Activated CD4-positive, alpha-beta T cell treated with anti-CD3 and anti-CD28 coated beads for 1 hour (primary cell): ENCODE data around the gene GRM4.

ENCODE experiments used
- DNase-seq: peaks from one replicate; pipeline ENCODE4 v3.0.0-alpha.2; 2020

Gene GRM4

GRCh38 chr6:33990061-33990541, 155.8 kb downstream of the GRM4 start:
- DNase-seq: no peak

- DNase-seq: no peak
These were observed 156.7 kb downstream of the GRM4 start for GRCh38 chr6:33989016-33989854.

- no peak for DNase-seq
These were observed 157.5 kb downstream of the GRM4 start for GRCh38 chr6:33988121-33989015.

GRCh38 chr6:33987531-33988021, 158.3 kb downstream of the GRM4 start:
- no peak for DNase-seq

- DNase-seq: no peak
These were observed 159.9 kb downstream of the GRM4 start for GRCh38 chr6:33985947-33986346.

- no peak for DNase-seq
These were observed 160.6 kb downstream of the GRM4 start for GRCh38 chr6:33985313-33985751.

GRCh38 chr6:33984466-33985312, 161.2 kb downstream of the GRM4 start:
- DNase-seq: no peak

- no peak for DNase-seq
These were observed 162.0 kb downstream of the GRM4 start for GRCh38 chr6:33983721-33984465.

- DNase-seq: no peak
These were observed 162.7 kb downstream of the GRM4 start for GRCh38 chr6:33983109-33983716.

GRCh38 chr6:33981861-33982260, 164.0 kb downstream of the GRM4 start:
- no peak for DNase-seq

GRCh38 chr6:33981421-33981820, 164.5 kb downstream of the GRM4 start:
- DNase-seq: no peak

GRCh38 chr6:33980176-33981175, 165.4 kb downstream of the GRM4 start:
- DNase-seq: no peak

GRCh38 chr6:33979750-33980149, 166.1 kb downstream of the GRM4 start:
- no peak for DNase-seq

- DNase-seq: no peak
These were observed 167.3 kb downstream of the GRM4 start for GRCh38 chr6:33978412-33979150.

- no peak for DNase-seq
These were observed 168.1 kb downstream of the GRM4 start for GRCh38 chr6:33977606-33978411.

- no peak for DNase-seq
These were observed 169.2 kb downstream of the GRM4 start for GRCh38 chr6:33976437-33977360.
